DOHH2 (cell line): ENCODE results near the gene ASPSCR1.

ENCODE experiments used
- H3F3A ChIP-seq: fragments of 200-600 bp; sonication (generic), shearing (Covaris generic); 2 replicates; pipeline ENCODE4 v1.6.0; 2016; ENCODE audit warnings: antibody characterized with exemption, mild to moderate bottlenecking; ENCODE audit not compliant: control insufficient read depth, insufficient read depth
- H3K27ac ChIP-seq: fragments of 200-600 bp; sonication (generic); 2 replicates; pipeline ENCODE4 v1.5.1; 2014; ENCODE audit warnings: low read depth, mild to moderate bottlenecking, low read length, moderate library complexity
- H3K27me3 ChIP-seq: fragments of 200-600 bp; sonication (generic); 2 replicates; pipeline ENCODE4 v1.6.1; 2014; ENCODE audit warnings: mild to moderate bottlenecking, low read length, mixed read lengths; ENCODE audit not compliant: control insufficient read depth
- H3K36me3 ChIP-seq: fragments of 200-600 bp; sonication (generic); 2 replicates; pipeline ENCODE4 v1.6.1; 2014; ENCODE audit warnings: mild to moderate bottlenecking, low read length, moderate library complexity, mixed read lengths; ENCODE audit not compliant: control insufficient read depth
- H3K4me1 ChIP-seq: fragments of 200-600 bp; sonication (generic); 2 replicates; pipeline ENCODE4 v1.6.1; 2014; ENCODE audit warnings: mild to moderate bottlenecking, low read length, mixed read lengths; ENCODE audit not compliant: control insufficient read depth
- H3K4me2 ChIP-seq: fragments of 200-600 bp; sonication (generic); 2 replicates; pipeline ENCODE4 v1.6.0; 2014; ENCODE audit warnings: mild to moderate bottlenecking, low read length, moderate library complexity
- H3K4me3 ChIP-seq: fragments of 200-600 bp; sonication (generic); 2 replicates; pipeline ENCODE4 v1.5.1; 2014; ENCODE audit warnings: mild to moderate bottlenecking, low read length, mixed read lengths
- H3K79me2 ChIP-seq: fragments of 200-600 bp; sonication (generic); 2 replicates; pipeline ENCODE4 v1.6.1; 2014; ENCODE audit warnings: mild to moderate bottlenecking, low read length, mixed read lengths; ENCODE audit not compliant: control insufficient read depth
- H3K9me2 ChIP-seq: fragments of 200-600 bp; sonication (generic); replicated peaks from 2 replicates; pipeline ENCODE4 v1.6.1; 2014; ENCODE audit warnings: mild to moderate bottlenecking, low read length, mixed read lengths; ENCODE audit not compliant: control insufficient read depth
- H3K9me3 ChIP-seq: fragments of 200-600 bp; sonication (generic); 2 replicates; pipeline ENCODE4 v1.6.1; 2014; ENCODE audit warnings: antibody characterized with exemption, low read length, mixed read lengths; ENCODE audit not compliant: control insufficient read depth, insufficient read depth
- H4K20me1 ChIP-seq: fragments of 200-600 bp; sonication (generic); 2 replicates; pipeline ENCODE4 v1.6.0; 2014; ENCODE audit warnings: low read depth, mild to moderate bottlenecking, antibody characterized with exemption, low read length, moderate library complexity; ENCODE audit not compliant: control insufficient read depth, insufficient read depth
- CTCF ChIP-seq: fragments of 200-600 bp; sonication (generic); IDR thresholded peaks from one replicate; pipeline ENCODE4 v1.5.1; 2014; ENCODE audit warnings: antibody characterized with exemption, mild to moderate bottlenecking, low read depth, low read length; ENCODE audit not compliant: poor library complexity, severe bottlenecking
- EZH2phosphoT487 ChIP-seq: fragments of 200-600 bp; sonication (generic); IDR thresholded peaks from 2 replicates; pipeline ENCODE4 v1.6.1; 2017; ENCODE audit warnings: borderline replicate concordance, mild to moderate bottlenecking, antibody characterized with exemption, low read length, moderate library complexity, mixed read lengths

Gene ASPSCR1

DNA sequence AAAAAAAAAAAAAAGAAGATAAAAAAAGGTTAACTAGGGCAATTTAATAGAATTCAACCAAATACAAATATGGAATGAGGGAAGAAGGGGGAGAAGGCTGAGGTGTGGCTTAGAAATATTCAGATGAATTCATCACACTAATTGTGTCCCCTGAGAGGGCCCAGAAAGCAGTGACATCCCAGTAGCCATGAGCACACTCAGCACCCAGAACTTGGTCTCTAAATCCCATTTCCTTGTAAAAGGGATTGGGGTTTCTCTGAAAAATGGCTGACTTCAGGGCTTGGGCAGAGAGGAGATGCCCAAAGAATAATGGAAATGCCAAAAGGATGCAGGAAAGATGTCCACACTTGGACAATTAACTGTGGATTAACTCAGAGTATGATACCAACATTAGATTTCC, 4.0 kb upstream of the ASPSCR1 start:
- H3K79me2 ChIP-seq, result peaks cover 6% of the 10 kb centered on the region
- no peak overlapping the region for H3K27ac ChIP-seq
- H3K36me3 ChIP-seq, result no peaks in the 10 kb centered on the region
- H3K9me2 ChIP-seq, result no peaks in the 10 kb centered on the region
- no peak overlapping the region for H3K4me3 ChIP-seq
- TF ChIP-seq EZH2phosphoT487 (no peak), CTCF (no peak)
- H4K20me1 ChIP-seq, result no peaks in the 10 kb centered on the region
- no peak overlapping the region for H3K4me2 ChIP-seq
- peaks cover 14% of the 10 kb centered on the region for H3K4me1 ChIP-seq
- H3K27me3 ChIP-seq, result no peaks in the 10 kb centered on the region
- no peaks in the 10 kb centered on the region; the same call in 1 of the 2 replicates for H3K9me3 ChIP-seq
- no peaks in the 10 kb centered on the region for H3F3A ChIP-seq

GRCh38 chr17:81976332-81977210, 858 bp upstream of the ASPSCR1 start:
- Histone ChIP-seq H3F3A (no peaks in the 10 kb centered on the region; the same call in 1 of the 2 replicates), H3K4me1 (peaks cover 16% of the 10 kb centered on the region), H3K4me2 (peak overlapping the region; percentile 95), H3K27ac (peak overlapping the region; percentile 53), H3K4me3 (peak overlapping the region; percentile 93), H3K9me3 (no peaks in the 10 kb centered on the region; the same call in 1 of the 2 replicates), H3K79me2 (peaks cover 10% of the 10 kb centered on the region), H3K36me3 (peaks cover 12% of the 10 kb centered on the region; the same call in 1 of the 2 replicates), H3K9me2 (no peaks in the 10 kb centered on the region), H4K20me1 (no peaks in the 10 kb centered on the region), H3K27me3 (no peaks in the 10 kb centered on the region)
- TF ChIP-seq CTCF (no peak), EZH2phosphoT487 (no peak)

- H3K4me3 ChIP-seq, result peak overlapping the region; percentile 93
- peaks cover 16% of the 10 kb centered on the region for H3K4me1 ChIP-seq
- peaks cover 10% of the 10 kb centered on the region for H3K79me2 ChIP-seq
- no peaks in the 10 kb centered on the region for H3K27me3 ChIP-seq
- H3K9me3 ChIP-seq, result no peaks in the 10 kb centered on the region
- peak overlapping the region; percentile 95 for H3K4me2 ChIP-seq
- no peaks in the 10 kb centered on the region; the same call in 1 of the 2 replicates for H3F3A ChIP-seq
- H3K9me2 ChIP-seq, result no peaks in the 10 kb centered on the region
- no peak overlapping the region for H3K27ac ChIP-seq
- TF ChIP-seq EZH2phosphoT487 (no peak), CTCF (no peak)
- H3K36me3 ChIP-seq, result peaks cover 12% of the 10 kb centered on the region; the same call in 1 of the 2 replicates
- H4K20me1 ChIP-seq, result no peaks in the 10 kb centered on the region
Observed at GRCh38 chr17:81978524-81979298, 1.3 kb downstream of the ASPSCR1 start.
